Measurements from ENCODE around the gene ZNF790.

- TF ChIP-seq ELF4 (IDR thresholded peaks at IDR 0.05): no peak
- no peak for TF ChIP-seq FOXM1 (IDR thresholded peaks at IDR 0.05; ENCODE audit: borderline replicate concordance)
- no peak for TF ChIP-seq SP1 (IDR thresholded peaks at IDR 0.05)
- TF ChIP-seq FOXA1 (IDR thresholded peaks at IDR 0.05): no peak
- no peak for TF ChIP-seq CTBP1 (IDR thresholded peaks at IDR 0.05; ENCODE audit: borderline replicate concordance)
Observed at GRCh38 chr19:36805364-36805763, 32.8 kb downstream of the ZNF790 start.
